Bone marrow (tissue), 2 donors: ENCODE data around the gene ARL5B.

ENCODE experiments used
- DNase-seq, 2 donors: peaks; one replicate each; lab custom pipeline; 2025; lab: John Stamatoyannopoulos, UW

The ARL5B gene

DNA sequence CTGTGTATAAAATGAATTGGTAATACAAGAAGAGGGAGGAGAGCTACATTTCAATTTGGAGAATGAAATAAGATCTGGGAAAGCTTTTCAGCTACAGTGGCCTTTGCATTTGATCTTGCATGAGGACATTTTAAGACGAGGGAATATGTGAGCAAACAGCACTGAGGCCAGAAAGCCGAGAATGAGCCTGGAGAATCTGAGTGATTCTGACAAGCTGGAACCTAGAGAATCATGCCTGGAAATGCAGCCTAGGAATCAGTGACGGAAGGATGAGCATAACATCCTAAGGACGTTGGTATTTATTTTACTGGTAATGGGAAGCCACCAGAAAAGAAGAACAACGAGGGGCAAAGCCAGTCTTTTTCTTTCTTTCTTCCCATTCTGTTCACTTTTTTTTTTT is 44.3 kb downstream of the ARL5B start:
- DNase-seq, result no peak

DNA sequence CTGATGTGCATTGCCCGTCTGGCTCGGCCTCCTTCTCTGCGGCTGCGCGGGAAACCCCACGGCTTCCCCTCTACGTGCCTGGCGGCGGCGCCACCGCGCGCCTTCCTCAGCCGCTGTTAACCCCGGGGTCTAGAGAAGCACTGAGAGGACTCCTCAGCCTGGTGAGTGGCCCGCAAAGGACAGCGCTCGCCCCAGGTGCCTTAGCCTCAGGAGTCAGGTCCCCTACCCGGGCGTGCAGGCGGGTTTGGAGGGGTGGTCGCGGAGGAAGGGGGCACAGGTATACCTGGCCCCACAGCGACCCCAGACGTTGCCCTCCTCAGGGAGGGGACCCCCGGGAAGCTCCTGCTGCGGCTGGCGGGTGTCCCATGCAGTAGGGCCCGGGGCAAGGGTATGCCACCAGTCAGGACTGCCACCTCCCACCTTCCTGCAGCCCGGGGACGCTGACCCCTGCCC is 51.0 kb downstream of the ARL5B start:
- no peak for DNase-seq

DNA sequence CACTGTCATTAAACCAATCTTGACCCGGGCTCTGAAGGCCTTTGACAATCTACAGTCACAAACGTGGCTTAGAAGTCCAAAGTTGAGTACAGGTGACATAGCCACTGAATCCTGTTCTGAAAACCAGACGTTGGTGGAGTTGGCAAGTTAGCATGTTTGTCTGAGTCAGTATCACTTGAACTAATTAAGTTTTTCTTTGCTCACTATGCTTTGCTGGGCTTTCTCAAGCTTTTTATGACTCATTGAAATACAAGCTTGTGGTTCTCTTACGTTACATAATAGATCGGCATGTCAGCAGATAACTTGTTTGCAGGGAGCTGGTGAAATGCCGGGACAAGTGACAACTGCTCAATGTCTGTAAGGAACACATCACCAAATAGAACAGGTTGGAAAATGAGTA is 53.8 kb downstream of the ARL5B start:
- no peak for DNase-seq

DNA sequence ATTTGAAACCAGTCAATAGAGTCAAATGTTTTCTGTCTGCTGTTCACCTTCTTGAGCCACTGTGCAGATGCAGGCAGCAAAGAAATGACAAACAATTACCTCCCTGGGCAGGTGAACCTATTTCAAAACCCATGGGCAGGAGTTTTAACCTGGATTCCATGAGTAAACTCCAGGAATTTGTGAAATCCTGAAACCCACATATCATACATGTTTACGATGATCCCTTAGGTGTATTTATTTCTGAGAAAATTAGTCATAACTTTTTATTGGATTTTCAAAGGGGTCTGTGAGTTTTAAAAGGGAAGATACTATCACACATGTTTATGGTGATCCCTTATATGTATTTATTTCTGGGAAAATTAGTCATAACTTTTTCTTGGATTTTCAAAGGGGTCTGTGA is 59.8 kb downstream of the ARL5B start:
- DNase-seq, result no peak

DNA sequence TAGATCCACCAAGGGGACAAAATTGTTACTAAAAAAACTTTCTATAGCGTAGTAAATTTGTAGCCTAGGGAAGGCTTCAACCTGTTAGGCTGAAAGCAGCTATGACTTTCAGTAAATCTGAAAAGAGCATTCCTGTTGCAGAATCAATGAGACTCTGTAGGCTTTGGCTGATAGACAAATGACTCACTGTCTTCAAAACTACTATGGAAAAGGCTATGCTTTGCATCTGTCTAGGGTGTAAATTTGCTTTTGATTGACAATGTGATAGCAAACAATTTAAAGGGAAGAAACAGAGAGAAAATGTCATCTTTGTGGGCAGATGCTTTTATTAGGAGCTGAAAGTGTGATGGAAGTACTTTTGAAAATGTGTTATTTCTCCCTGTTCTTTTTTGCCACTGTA is 60.6 kb downstream of the ARL5B start:
- DNase-seq, result no peak

DNA sequence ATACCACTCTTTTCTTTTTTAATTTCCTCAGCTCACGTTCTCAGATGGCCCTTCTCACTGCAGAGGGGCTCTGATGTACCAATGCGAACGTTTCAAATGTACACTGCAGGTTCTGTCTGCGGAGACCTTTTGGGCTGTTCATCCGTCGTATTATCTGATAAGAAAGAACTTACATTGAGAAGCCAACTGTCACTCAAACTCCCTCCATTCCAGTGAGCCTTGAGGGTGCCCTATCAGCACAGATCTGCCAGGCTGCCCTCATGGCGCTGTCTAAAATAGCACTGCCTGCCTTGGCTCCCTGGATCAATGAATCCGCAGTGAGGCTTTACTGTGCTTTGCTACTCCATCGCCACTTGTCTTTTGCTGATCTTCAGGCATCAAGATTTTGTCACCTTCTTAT is 61.8 kb downstream of the ARL5B start:
- no peak for DNase-seq

DNA sequence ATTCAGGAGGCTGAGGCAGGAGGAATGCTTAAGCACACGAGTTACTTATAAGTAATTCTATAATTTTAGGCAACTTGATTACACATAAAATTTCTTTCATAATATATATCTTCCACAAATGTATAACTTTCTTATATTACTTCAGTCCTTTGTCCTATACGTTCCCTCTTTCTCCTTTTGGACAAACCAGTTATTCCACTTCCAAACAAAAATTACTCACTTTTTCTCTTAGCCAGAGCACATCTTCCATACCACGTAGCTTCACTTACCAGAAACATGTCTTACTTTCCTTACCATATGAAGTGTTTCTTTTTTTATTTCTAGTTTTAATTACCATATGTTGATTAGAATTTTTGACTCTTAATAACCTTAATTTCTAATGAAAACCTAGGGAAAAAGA is 64.6 kb downstream of the ARL5B start:
- DNase-seq, result no peak
